ENCODE results near the gene FGD2. TPM values are rescaled to one million over a fixed set of nuclear protein-coding genes. Genes with fewer than 3 reads are reported as not detected.

Gene FGD2
- total and polyA plus RNA-seq, 9 of the 15 experiments (the other 6 are each of a cell fraction or from before 2014, with no cell fraction given): 0.09 TPM; not detected in 8

GRCh38 chr6:37051138-37052026 is 45.9 kb downstream of the FGD2 start (continued):
- TF ChIP-seq ZBTB40 (IDR thresholded peaks at IDR 0.05) (no peak), ZBTB40 (CRISPR knock-in tag; IDR thresholded peaks at IDR 0.05) (no peak), CBFB (CRISPR knock-in tag; IDR thresholded peaks at IDR 0.05) (peak; percentile 92), ZBTB9 (CRISPR knock-in tag; IDR thresholded peaks at IDR 0.05) (peak; percentile 94), ZBTB26 (CRISPR knock-in tag; IDR thresholded peaks at IDR 0.05) (no peak), BACH1 (tag; IDR thresholded peaks at IDR 0.05) (no peak; the same call in 1 of the 2 replicates), TRIM24 (IDR thresholded peaks at IDR 0.05) (peak in 1 of 2 experiments; percentile 57; a peak in 1 of 4 replicates), ZNF707 (CRISPR knock-in tag; conservative IDR thresholded peaks at IDR 0.05) (no peak), PKNOX1 (IDR thresholded peaks at IDR 0.05) (peak; percentile 29; the same call in 1 of the 2 replicates), EHMT2 (IDR thresholded peaks at IDR 0.05) (no peak), FOXK2 (conservative IDR thresholded peaks at IDR 0.05 in 1 of 2, IDR thresholded peaks at IDR 0.05 in 1 of 2; ENCODE audit: low read depth in 2 of 2) (peak in 1 of 2 experiments; percentile 75; a peak in 1 of 4 replicates), TRIM28 (IDR thresholded peaks at IDR 0.05) (no peak; the same call in 1 of the 2 replicates), RB1 (IDR thresholded peaks at IDR 0.05; ENCODE audit: low read depth) (peak; percentile 79), ARID2 (IDR thresholded peaks at IDR 0.05) (peak; percentile 95), RBM22 (IDR thresholded peaks at IDR 0.05; ENCODE audit: low read depth, low read length, poor library complexity, severe bottlenecking) (no peak)
